Measurements from ENCODE around the gene PGBD2. TPM values are rescaled to one million over a fixed set of nuclear protein-coding genes. Genes with fewer than 3 reads are reported as not detected.
"Not testable (repeated sequence)": the region's sequence is repeated elsewhere in the genome, so short reads cannot be mapped to it uniquely, and the experiment has no call there.

PGBD2 gene
- total and polyA plus RNA-seq, 2 of the 8 experiments (the other 6 are each of a cell fraction or from before 2014, with no cell fraction given): 4.5 to 7.7 TPM

DNA sequence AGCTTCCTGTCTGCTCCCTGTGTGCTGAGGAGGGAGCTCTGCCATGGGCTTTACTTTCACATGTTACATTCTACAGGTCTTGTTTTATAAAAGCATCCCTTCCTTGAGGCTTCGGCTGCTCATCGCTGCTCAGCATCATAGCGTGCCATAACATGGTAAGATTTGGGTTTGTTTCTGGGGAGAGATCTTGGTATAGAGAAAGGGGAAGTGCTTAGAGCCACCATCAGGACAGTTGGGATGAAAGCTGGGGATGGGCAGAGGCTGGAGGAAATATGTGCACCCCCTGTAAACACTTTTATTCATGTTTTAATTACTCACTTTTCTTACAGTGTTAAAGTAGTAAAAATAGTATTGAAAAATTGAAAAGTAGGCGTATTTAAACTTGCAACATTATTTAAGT, 24.0 kb downstream of the PGBD2 start:
- H3K36me3 ChIP-seq (ENCODE audit: control insufficient read depth in 2 of 4, insufficient read depth in 4 of 4, low read length in 3 of 4); DNase-seq (ENCODE audit: low read depth in 1 of 2, low spot score in 2 of 2); H3K18ac ChIP-seq (ENCODE audit: extremely low read depth, low read length); H2BK12ac ChIP-seq (ENCODE audit: low read depth, low read length); H3K27me3 ChIP-seq (replicated peaks in 1 of 4; ENCODE audit: control insufficient read depth in 3 of 4, extremely low read depth in 1 of 4, insufficient read depth in 3 of 4, low read length in 3 of 4); FAIRE-seq; H3K14ac ChIP-seq (ENCODE audit: insufficient read length); H2BK15ac ChIP-seq (ENCODE audit: low read length); H3K23me2 ChIP-seq (ENCODE audit: low read depth, low read length); H3K23ac ChIP-seq (ENCODE audit: insufficient read length); H4K91ac ChIP-seq (replicated peaks; ENCODE audit: insufficient read length, low read length); H4K20me1 ChIP-seq (replicated peaks in 1 of 2; ENCODE audit: control insufficient read depth in 1 of 2, insufficient read depth in 2 of 2, low read length in 2 of 2); H3K79me1 ChIP-seq (ENCODE audit: low read depth, low read length); H3K9ac ChIP-seq (replicated peaks in 1 of 4; ENCODE audit: extremely low read depth in 1 of 4, low read depth in 3 of 4, low read length in 3 of 4); H3K4ac ChIP-seq (replicated peaks; ENCODE audit: insufficient read length, low read depth, low read length); H2BK20ac ChIP-seq (ENCODE audit: low read length); H2AFZ ChIP-seq (ENCODE audit: low read length); H3K79me2 ChIP-seq (ENCODE audit: control insufficient read depth in 1 of 2, insufficient read depth in 2 of 2, low read length in 2 of 2); H2BK5ac ChIP-seq (ENCODE audit: low read depth, low read length); H3K9me3 ChIP-seq (ENCODE audit: insufficient read depth in 2 of 2, low read depth in 1 of 2, low read length in 1 of 2); H3K56ac ChIP-seq (replicated peaks; ENCODE audit: insufficient read length, low read depth, low read length); H2BK120ac ChIP-seq (replicated peaks; ENCODE audit: low read depth, low read length); H4K8ac ChIP-seq (ENCODE audit: extremely low read depth, insufficient read depth, low read length); POLR2A ChIA-PET (ENCODE audit: partially characterized antibody); H3K4me3 ChIP-seq (ENCODE audit: extremely low read depth in 1 of 4, insufficient read depth in 2 of 4, low read depth in 3 of 4, low read length in 4 of 4); H3K4me1 ChIP-seq (replicated peaks in 1 of 4; ENCODE audit: control insufficient read depth in 3 of 4, insufficient read depth in 4 of 4, low read length in 3 of 4); H3K4me2 ChIP-seq (ENCODE audit: insufficient read depth in 1 of 2, low read depth in 2 of 2, low read length in 2 of 2); H2AK5ac ChIP-seq (ENCODE audit: low read depth, low read length); H3K27ac ChIP-seq (ENCODE audit: low read depth, low read length); H4K5ac ChIP-seq (ENCODE audit: insufficient read length, low read depth, low read length): not testable (repeated sequence)
- 93% methylated on average over 4 of the region's 4 CpGs; no CpG with 5 or more reads in 1 of the 2 experiments for WGBS, 2 experiments (ENCODE audit: extremely low coverage in 1 of 2, insufficient coverage in 1 of 2, insufficient read length in 1 of 2, insufficient replicate concordance in 2 of 2, low coverage in 1 of 2, low lambda C conversion rate in 2 of 2, missing lambda C conversion rate in 1 of 2)
- CTCF ChIA-PET (ENCODE audit: partially characterized antibody): interaction anchor here (1.3 kb wide), 1 partner anchor 22 kb away, joined by 3 read pairs; no protein-coding TSS in a partner anchor

DNA sequence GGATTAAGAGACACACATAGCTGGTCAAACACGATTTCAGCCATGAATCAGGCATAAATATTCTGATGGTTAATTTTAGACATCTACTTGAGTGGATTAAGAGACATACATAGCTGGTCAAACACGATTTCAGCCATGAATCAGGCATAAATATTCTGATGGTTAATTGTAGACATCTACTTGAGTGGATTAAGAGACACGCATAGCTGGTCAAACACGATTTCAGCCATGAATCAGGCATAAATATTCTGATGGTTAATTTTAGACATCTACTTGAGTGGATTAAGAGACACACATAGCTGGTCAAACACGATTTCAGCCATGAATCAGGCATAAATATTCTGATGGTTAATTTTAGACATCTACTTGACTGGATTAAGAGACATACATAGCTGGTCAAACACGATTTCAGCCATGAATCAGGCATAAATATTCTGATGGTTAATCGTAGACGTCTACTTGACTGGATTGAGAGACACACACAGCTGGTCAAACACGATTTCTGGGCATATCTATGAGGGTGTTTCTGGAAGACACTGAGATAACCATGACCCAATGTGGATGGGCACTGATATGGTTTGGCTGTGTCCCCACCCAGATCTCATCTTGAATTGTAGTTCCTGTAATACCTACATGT, 32.3 kb downstream of the PGBD2 start:
- H3K9me3 ChIP-seq (ENCODE audit: insufficient read depth in 2 of 2, low read depth in 1 of 2, low read length in 1 of 2); H3K79me2 ChIP-seq (ENCODE audit: control insufficient read depth in 1 of 2, insufficient read depth in 2 of 2, low read length in 2 of 2); H3K27ac ChIP-seq (ENCODE audit: low read depth, low read length); H4K20me1 ChIP-seq (replicated peaks in 1 of 2; ENCODE audit: control insufficient read depth in 1 of 2, insufficient read depth in 2 of 2, low read length in 2 of 2); H3K56ac ChIP-seq (replicated peaks; ENCODE audit: insufficient read length, low read depth, low read length); H3K18ac ChIP-seq (ENCODE audit: extremely low read depth, low read length); DNase-seq (ENCODE audit: low read depth in 1 of 2, low spot score in 2 of 2); H4K91ac ChIP-seq (replicated peaks; ENCODE audit: insufficient read length, low read length); H3K23me2 ChIP-seq (ENCODE audit: low read depth, low read length); H3K9ac ChIP-seq (replicated peaks in 1 of 4; ENCODE audit: extremely low read depth in 1 of 4, low read depth in 3 of 4, low read length in 3 of 4); FAIRE-seq; H2AFZ ChIP-seq (ENCODE audit: low read length); H4K5ac ChIP-seq (ENCODE audit: insufficient read length, low read depth, low read length); H2BK15ac ChIP-seq (ENCODE audit: low read length); H4K8ac ChIP-seq (ENCODE audit: extremely low read depth, insufficient read depth, low read length); H3K4me1 ChIP-seq (replicated peaks in 1 of 4; ENCODE audit: control insufficient read depth in 3 of 4, insufficient read depth in 4 of 4, low read length in 3 of 4); H3K14ac ChIP-seq (ENCODE audit: insufficient read length); H3K27me3 ChIP-seq (replicated peaks in 1 of 4; ENCODE audit: control insufficient read depth in 3 of 4, extremely low read depth in 1 of 4, insufficient read depth in 3 of 4, low read length in 3 of 4); H2BK20ac ChIP-seq (ENCODE audit: low read length); H2BK5ac ChIP-seq (ENCODE audit: low read depth, low read length); H3K4me3 ChIP-seq (ENCODE audit: extremely low read depth in 1 of 4, insufficient read depth in 2 of 4, low read depth in 3 of 4, low read length in 4 of 4); H3K79me1 ChIP-seq (ENCODE audit: low read depth, low read length); H2BK120ac ChIP-seq (replicated peaks; ENCODE audit: low read depth, low read length); POLR2A ChIA-PET (ENCODE audit: partially characterized antibody); H3K36me3 ChIP-seq (ENCODE audit: control insufficient read depth in 2 of 4, insufficient read depth in 4 of 4, low read length in 3 of 4); H2BK12ac ChIP-seq (ENCODE audit: low read depth, low read length); H3K23ac ChIP-seq (ENCODE audit: insufficient read length); H3K4me2 ChIP-seq (ENCODE audit: insufficient read depth in 1 of 2, low read depth in 2 of 2, low read length in 2 of 2); H3K4ac ChIP-seq (replicated peaks; ENCODE audit: insufficient read length, low read depth, low read length); CTCF ChIA-PET (ENCODE audit: partially characterized antibody); H2AK5ac ChIP-seq (ENCODE audit: low read depth, low read length): not testable (repeated sequence)
- WGBS, 2 experiments (ENCODE audit: extremely low coverage in 1 of 2, insufficient coverage in 1 of 2, insufficient read length in 1 of 2, insufficient replicate concordance in 2 of 2, low coverage in 1 of 2, low lambda C conversion rate in 2 of 2, missing lambda C conversion rate in 1 of 2): 73% methylated on average over 4 of the region's 9 CpGs; no CpG with 5 or more reads in 1 of the 2 experiments
